Measurements from ENCODE around the gene GALNT16. TPM values are rescaled to one million over a fixed set of nuclear protein-coding genes. Genes with fewer than 3 reads are reported as not detected.
A peak's percentile ranks its signal among the peaks of the same experiment; 100 is the strongest.

GALNT16 gene
- total and polyA plus RNA-seq, 2 donors: 3.7 to 11.4 TPM

DNA sequence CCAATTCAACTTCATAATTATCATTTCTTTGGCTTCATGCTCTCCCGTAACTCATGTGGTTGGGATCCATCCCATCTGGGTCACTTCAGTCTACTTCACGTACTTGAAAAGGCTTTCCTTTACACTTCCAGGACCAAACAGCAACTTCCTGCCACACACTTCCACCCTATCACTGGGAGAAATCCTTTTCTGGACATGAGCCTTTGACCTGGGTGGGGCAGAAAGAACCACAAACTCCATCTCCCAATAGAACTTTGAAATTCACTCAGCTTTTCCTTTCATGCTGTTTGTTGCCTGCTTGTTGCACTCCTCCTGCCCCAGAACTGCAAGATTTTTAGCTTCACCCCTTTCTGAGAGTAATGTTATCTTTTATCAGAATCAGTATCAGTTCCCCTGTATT is 18.4 kb upstream of the GALNT16 start:
- H3K36me3 ChIP-seq (ENCODE audit: insufficient read depth): no peaks in the 10 kb centered on the region
- H3K27ac ChIP-seq (ENCODE audit: low read depth): no peak overlapping the region
- WGBS: 64% methylated on average over 2 of the region's 2 CpGs
- no peaks in the 10 kb centered on the region for H3K4me1 ChIP-seq (ENCODE audit: insufficient read depth)
- DNase-seq (ENCODE audit: extremely low spot score): no peak
- H3K4me3 ChIP-seq (ENCODE audit: low read depth, low read length): no peak overlapping the region

DNA sequence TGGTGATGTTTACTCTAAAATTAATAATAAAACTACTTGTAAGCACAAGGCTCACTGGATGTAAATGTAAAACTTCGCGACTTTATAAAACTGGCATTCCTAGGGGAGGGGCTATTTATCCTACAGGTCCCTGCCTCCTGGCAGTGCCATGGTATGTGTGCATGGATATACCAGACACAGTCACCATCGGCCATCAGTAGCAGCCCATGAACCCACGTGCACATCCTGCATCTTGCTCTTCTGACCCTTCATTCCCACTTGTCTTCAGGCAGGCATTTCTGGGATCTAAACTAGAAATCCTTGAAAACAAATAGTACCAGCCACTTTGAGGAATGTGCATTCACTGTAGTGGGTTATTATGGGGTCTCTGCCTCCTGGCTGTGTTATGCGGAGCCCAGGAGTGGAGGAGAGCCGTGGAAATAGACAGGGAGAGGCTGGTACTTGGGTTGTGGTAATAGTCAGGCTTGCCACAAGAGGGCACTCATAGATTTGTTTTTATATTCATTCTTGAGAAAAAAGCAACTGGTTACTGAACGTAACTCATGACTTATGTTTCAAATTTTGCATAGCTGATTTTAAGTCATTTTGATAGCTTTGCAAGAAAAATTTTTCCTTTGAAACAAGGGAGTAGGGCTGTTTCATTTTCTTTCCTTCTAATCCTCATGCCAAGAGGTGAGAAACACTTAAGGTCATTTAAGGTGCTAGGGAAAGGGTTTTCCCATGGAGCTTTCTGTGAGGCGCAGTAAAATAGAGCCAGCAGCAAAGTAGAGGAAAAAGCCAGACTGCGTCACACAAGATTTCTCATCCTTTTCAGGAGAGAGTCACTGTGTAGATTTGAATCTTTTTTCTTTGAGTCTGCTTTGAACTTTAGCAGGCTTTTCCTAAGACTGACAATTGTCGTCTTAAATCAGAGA is 17.4 kb upstream of the GALNT16 start:
- no peaks in the 10 kb centered on the region for H3K36me3 ChIP-seq (ENCODE audit: insufficient read depth)
- 54% methylated on average over 10 of the region's 10 CpGs for WGBS
- no peaks in the 10 kb centered on the region for H3K4me1 ChIP-seq (ENCODE audit: insufficient read depth)
- peak; percentile 59 for DNase-seq (ENCODE audit: extremely low spot score)
- no peak overlapping the region for H3K4me3 ChIP-seq (ENCODE audit: low read depth, low read length)
- no peak overlapping the region for H3K27ac ChIP-seq (ENCODE audit: low read depth)

DNA sequence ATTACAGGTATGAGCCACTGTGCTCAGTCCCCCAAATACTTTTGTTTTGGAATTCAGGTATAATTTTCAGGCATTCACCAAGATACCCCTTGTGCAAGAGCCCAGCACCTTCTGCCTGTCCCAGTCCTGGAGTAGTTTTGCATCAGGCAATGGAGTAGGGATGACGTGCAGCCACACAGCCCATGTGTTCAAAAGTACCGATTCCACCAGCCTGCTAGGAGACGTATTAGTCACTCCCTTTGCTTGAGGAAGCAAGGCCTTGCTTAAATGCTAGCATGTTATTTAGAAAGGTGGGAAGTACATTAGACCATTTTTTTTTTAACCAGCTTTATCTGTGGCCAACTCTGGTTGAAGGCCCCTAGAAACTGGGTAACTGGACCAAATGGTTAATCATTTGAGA is 15.0 kb upstream of the GALNT16 start:
- WGBS: 94% methylated on average over 3 of the region's 3 CpGs
- no peaks in the 10 kb centered on the region for H3K36me3 ChIP-seq (ENCODE audit: insufficient read depth)
- H3K27ac ChIP-seq (ENCODE audit: low read depth): no peak overlapping the region
- no peak overlapping the region for H3K4me3 ChIP-seq (ENCODE audit: low read depth, low read length)
- H3K4me1 ChIP-seq (ENCODE audit: insufficient read depth): no peaks in the 10 kb centered on the region
- DNase-seq (ENCODE audit: extremely low spot score): no peak

DNA sequence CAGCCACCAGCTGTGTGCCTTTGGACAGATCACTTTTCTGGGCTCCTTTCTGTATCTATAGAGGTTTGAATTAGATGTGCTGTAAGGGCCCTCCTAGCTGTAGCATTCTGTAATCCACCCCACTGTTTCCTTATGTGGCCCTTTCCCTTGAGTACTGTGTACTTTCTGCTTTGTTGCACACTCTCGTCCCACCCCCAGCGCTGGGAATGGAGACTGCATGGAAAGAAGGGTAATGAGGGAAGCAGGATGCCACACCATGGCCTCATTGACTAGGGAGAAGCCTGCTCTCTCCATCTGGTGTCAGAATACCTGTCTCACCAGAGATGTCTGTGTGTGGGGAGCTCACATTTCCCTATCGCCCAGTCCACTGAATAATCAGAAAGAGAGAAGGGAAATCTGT is 13.6 kb upstream of the GALNT16 start:
- Histone ChIP-seq H3K4me1 (ENCODE audit: insufficient read depth) (no peaks in the 10 kb centered on the region), H3K36me3 (ENCODE audit: insufficient read depth) (no peaks in the 10 kb centered on the region), H3K27ac (ENCODE audit: low read depth) (no peak overlapping the region), H3K4me3 (ENCODE audit: low read depth, low read length) (no peak overlapping the region)
- WGBS: 94% methylated on average over 3 of the region's 3 CpGs
- DNase-seq (ENCODE audit: extremely low spot score): no peak

DNA sequence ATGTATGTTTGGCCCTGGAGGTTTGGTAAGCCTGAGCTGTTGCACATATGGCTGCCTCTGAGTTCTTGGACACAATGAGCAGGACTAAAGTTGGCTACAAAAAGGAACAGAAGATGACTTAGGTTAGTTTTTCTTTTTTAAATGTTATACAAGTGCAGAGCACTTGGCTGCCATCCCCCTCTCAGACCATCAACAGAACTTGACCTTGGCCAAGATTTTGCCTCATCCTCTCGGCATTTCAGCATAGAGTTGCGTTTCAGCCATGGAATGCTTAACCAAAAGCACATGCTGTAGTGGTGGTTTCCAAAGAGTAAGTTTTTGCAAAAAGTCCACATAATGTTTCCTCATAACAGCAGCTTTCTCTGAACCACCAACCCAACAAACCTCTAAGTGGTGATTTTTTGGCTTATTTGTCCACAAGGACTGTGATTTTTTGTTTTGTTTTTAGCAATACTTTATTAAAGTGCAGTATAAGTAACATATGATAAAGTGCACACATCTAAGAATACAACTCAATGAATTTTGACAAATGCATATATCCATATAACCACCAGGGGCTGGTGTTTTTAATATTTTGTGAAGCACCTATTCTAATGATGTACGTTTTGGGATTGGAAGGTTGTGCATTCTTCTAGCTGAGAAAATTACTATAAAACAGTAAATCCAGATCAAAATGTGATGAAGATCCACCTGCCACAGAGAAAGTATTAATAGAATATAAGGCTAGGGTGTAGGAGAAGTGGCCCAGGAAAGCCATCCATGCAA is 12.1 kb upstream of the GALNT16 start:
- Histone ChIP-seq H3K4me1 (ENCODE audit: insufficient read depth) (no peaks in the 10 kb centered on the region), H3K36me3 (ENCODE audit: insufficient read depth) (no peaks in the 10 kb centered on the region), H3K27ac (ENCODE audit: low read depth) (no peak overlapping the region), H3K4me3 (ENCODE audit: low read depth, low read length) (no peak overlapping the region)
- 36% methylated on average over 3 of the region's 3 CpGs for WGBS
- peak; percentile 51 for DNase-seq (ENCODE audit: extremely low spot score)

DNA sequence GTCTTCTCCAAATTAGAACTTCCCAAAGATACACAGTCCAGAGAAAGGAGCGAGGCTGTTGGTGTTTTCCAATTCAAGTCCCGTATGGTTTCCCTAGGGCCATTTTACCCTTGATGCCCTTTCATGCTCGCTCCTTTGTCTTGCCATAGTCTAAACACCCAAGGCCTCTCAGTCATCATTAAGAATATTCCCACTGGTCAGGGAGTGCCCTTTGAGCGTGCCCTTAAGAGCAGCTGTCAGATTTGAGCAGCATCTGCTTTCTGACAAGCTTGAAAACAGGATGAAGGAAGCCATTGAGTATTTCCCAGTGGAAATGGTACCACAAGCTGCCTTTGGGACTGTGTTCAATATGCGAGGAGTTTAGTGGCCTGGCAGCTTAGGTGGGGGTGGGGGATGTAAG is 10.4 kb upstream of the GALNT16 start:
- H3K36me3 ChIP-seq (ENCODE audit: insufficient read depth): no peaks in the 10 kb centered on the region
- no peaks in the 10 kb centered on the region for H3K4me1 ChIP-seq (ENCODE audit: insufficient read depth)
- 91% methylated on average over 5 of the region's 5 CpGs for WGBS
- no peak overlapping the region for H3K27ac ChIP-seq (ENCODE audit: low read depth)
- H3K4me3 ChIP-seq (ENCODE audit: low read depth, low read length): no peak overlapping the region
- DNase-seq (ENCODE audit: extremely low spot score): no peak

DNA sequence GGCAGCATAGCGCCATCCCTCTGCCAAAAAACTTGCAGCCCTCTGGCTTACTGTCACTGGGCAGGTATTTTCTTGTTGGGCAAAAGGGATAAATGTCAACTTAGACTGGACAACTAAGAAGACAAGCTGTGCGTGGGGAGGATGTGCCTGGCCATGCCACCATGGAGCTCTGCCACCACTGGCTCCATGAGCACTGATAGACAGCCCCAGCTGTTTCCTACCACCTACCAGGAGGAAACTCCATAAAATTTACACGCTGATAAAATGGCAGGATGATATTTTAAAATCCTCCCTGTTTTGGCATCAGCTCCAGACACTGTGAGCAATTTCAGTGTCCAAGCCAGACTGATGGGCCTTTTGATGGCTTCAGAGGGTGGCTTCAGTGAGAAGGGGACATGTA is 7.1 kb upstream of the GALNT16 start:
- DNase-seq (ENCODE audit: extremely low spot score): no peak
- Histone ChIP-seq H3K4me1 (ENCODE audit: insufficient read depth) (no peaks in the 10 kb centered on the region), H3K36me3 (ENCODE audit: insufficient read depth) (no peaks in the 10 kb centered on the region), H3K4me3 (ENCODE audit: low read depth, low read length) (no peak overlapping the region), H3K27ac (ENCODE audit: low read depth) (no peak overlapping the region)
- 58% methylated on average over 3 of the region's 3 CpGs for WGBS

DNA sequence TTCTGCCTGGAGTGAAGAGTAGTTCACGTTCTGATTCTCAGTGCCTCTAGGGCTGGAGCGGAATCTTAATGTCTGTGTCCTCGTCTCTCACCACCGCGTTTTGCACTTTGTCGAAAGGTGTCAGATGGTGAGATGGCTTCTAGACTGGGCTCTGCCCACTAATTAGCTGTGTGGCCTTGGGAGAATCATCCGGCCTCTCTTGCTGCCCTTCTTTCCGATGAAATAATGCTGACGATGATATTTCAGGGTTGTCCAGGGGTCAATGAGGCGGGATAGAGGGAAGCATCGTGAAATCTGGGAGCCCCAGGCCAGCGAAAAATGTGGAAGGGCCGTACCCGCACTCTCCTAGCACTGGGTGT is 811 bp upstream of the GALNT16 start:
- Histone ChIP-seq H3K27ac (ENCODE audit: low read depth) (no peak overlapping the region), H3K36me3 (ENCODE audit: insufficient read depth) (no peaks in the 10 kb centered on the region), H3K4me3 (ENCODE audit: low read depth, low read length) (peak overlapping the region; percentile 43), H3K4me1 (ENCODE audit: insufficient read depth) (no peaks in the 10 kb centered on the region)
- DNase-seq (ENCODE audit: extremely low spot score): no peak
- 31% methylated on average over 14 of the region's 14 CpGs for WGBS

DNA sequence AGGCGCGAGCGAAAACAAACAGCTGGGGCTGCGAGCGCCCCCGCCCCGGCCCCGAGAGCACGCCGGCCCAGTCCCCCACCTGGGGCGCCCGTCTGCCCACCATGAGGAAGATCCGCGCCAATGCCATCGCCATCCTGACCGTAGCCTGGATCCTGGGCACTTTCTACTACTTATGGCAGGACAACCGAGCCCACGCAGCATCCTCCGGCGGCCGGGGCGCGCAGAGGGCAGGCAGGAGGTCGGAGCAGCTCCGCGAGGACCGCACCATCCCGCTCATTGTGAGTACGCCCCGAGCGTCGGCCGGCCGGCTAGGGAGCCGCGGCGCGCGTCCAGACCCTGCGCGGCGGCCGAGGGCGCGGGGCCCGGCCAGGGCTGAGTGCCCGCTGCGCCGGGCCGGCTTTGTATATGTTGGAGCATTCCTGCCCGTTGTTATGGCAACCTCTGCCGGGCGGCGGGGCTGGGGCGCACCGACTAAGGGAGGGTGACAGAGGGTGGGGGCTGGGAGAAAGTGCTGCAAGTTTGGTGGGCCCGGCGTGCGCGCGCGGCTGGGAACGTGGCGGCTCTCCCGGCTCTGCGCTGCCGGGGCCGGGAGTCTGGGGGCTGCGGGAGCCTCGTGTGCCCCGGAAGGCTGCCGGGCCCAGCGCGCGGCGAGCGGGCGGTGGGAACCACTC is 367 bp downstream of the GALNT16 start:
- Histone ChIP-seq H3K27ac (ENCODE audit: low read depth) (no peak overlapping the region), H3K4me1 (ENCODE audit: insufficient read depth) (no peaks in the 10 kb centered on the region), H3K36me3 (ENCODE audit: insufficient read depth) (no peaks in the 10 kb centered on the region), H3K4me3 (ENCODE audit: low read depth, low read length) (peak overlapping the region; percentile 43)
- DNase-seq (ENCODE audit: extremely low spot score): no peak
- WGBS: under 1% methylated on average over 78 of the region's 78 CpGs

DNA sequence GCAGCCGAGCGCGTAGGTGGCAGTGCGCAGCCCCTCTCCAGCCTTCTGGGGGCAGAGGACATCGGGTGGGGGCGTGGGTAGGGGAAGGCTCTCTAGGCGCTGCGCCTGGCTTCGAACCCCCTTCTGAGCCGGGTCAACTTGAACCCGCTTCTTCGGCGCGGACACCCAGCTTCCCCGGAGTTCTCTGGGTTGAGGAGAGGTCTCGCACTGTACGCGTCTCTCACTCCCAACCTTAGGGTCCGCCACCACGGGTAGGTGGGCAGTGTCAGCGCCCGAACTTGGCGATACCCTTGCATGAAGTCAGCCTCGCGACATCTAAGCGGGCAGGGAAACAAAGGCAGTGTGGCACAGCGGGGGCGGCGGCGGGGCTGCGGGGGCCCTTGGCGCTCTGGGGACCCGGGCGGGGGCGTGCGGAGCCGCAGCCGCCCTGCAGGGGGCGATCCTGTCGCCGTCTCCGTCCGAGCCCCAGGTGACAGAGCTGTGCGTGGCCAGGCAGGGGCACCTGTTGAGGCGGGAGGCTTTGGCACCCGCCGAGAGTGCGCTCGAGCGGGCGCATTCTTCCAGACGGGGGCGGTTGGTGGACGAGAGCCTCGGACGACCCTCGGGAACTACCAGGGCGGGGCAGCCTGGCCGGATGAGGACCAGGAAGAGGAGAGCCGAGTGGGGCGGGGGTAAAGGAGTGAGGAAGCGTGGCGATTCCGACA is 1.1 kb downstream of the GALNT16 start:
- H3K4me3 ChIP-seq (ENCODE audit: low read depth, low read length): peak overlapping the region; percentile 43
- no peaks in the 10 kb centered on the region for H3K36me3 ChIP-seq (ENCODE audit: insufficient read depth)
- 1% methylated on average over 64 of the region's 64 CpGs for WGBS
- H3K4me1 ChIP-seq (ENCODE audit: insufficient read depth): no peaks in the 10 kb centered on the region
- DNase-seq (ENCODE audit: extremely low spot score): no peak
- H3K27ac ChIP-seq (ENCODE audit: low read depth): no peak overlapping the region

DNA sequence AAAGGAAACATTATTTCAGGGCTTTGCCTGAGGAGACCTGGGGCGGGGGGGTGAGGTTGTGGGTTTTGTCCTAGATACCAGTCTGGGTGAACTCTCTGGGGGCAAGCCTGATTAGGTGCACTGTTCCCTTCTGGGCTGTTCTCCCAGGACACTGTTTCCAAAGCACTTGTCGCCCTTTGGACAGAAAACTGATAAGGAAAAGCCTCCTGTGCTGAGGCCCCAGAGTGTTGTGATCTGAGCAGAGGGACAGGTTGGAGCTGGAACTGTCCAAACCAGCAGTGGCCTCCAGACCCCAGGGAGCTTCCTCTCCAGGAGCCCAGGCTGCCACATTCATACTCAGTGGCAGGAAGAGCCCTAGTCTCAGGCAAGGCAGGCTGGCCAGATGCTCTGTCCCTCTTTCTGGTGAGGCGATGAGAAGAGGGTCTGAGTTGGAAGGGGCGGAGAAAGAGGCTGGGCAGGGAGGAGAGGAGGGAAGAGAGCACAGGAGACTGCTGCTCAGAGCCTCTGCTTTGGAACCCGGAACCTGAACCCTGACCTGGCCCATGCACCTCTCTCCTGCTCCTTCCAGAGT is 1.9 kb downstream of the GALNT16 start:
- WGBS: 50% methylated on average over 5 of the region's 5 CpGs
- Histone ChIP-seq H3K4me3 (ENCODE audit: low read depth, low read length) (peak overlapping the region; percentile 43), H3K4me1 (ENCODE audit: insufficient read depth) (no peaks in the 10 kb centered on the region), H3K36me3 (ENCODE audit: insufficient read depth) (no peaks in the 10 kb centered on the region), H3K27ac (ENCODE audit: low read depth) (no peak overlapping the region)
- DNase-seq (ENCODE audit: extremely low spot score): no peak

DNA sequence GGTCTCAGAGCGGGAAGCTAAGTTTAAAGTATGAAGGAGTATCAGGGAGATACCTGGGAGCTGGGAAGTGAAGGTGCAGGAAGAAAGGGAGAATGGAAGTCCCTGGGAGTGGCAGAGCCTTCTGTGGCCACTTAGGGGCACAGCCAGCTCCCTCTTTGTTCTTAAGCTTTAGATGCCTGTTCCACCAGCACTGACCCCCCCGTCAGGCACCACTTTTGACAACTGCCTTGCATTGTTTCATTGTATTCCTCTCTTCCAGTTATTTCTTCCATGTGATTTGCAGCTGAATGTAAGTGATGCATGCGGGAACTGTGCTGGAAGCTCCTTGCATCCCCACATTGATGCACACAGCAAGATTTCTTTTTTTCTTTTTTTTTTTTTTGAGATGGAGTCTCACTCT is 2.6 kb downstream of the GALNT16 start:
- WGBS: 85% methylated on average over 3 of the region's 3 CpGs
- Histone ChIP-seq H3K36me3 (ENCODE audit: insufficient read depth) (no peaks in the 10 kb centered on the region), H3K4me1 (ENCODE audit: insufficient read depth) (no peaks in the 10 kb centered on the region), H3K27ac (ENCODE audit: low read depth) (no peak overlapping the region), H3K4me3 (ENCODE audit: low read depth, low read length) (no peak overlapping the region)
- DNase-seq (ENCODE audit: extremely low spot score): no peak

DNA sequence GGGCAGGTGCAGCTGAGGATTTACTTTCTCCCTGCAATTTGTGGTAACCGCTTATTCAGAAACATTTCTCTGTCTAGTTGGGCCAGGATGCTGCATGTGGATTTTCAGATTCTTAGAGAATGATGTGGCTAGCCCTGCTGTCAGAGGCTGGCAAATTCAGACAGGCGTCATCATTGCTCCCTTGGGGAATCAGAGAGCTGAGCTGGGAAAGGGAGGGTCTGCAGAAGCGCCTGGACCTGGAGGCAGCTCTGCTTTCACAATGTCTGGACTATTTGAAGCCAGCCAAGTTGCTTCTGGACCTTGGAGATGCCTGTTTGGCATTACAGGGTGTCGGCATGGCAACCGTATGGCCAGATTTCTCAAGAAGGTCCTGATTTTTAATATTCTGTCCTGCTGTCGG is 3.4 kb downstream of the GALNT16 start:
- DNase-seq (ENCODE audit: extremely low spot score): no peak
- Histone ChIP-seq H3K4me3 (ENCODE audit: low read depth, low read length) (no peak overlapping the region), H3K27ac (ENCODE audit: low read depth) (no peak overlapping the region), H3K36me3 (ENCODE audit: insufficient read depth) (no peaks in the 10 kb centered on the region), H3K4me1 (ENCODE audit: insufficient read depth) (no peaks in the 10 kb centered on the region)
- 74% methylated on average over 6 of the region's 6 CpGs for WGBS
